GM12878 (cell line): Measurements from ENCODE around the gene SCNN1A.

Experiments
- BHLHE40 ChIP-seq, 2 experiments: fragments of 450-650 bp in 1 of 2; IDR thresholded peaks; 2 replicates each; pipeline ENCODE4 v1.6.1; 2011 to 2017; ENCODE audit warnings: low read depth in 2 of 2, borderline replicate concordance in 1 of 2, improper control_type of control experiment in 1 of 2, low read length in 1 of 2, mild to moderate bottlenecking in 1 of 2
- CTCF ChIP-seq, 3 experiments: IDR thresholded peaks in 2 of 3; conservative IDR thresholded peaks in 1 of 3; 2 replicates each; pipeline ENCODE4 v1.5.1; 2011; ENCODE audit warnings: low read depth in 3 of 3, low read length in 3 of 3, mild to moderate bottlenecking in 3 of 3, control low read depth in 2 of 3, moderate library complexity in 2 of 3, inconsistent platforms in 1 of 3, mixed read lengths in 1 of 3; ENCODE audit not compliant: control insufficient read depth in 2 of 3, insufficient read depth in 1 of 3; ENCODE audit errors: extremely low read depth in 1 of 3
- JUND ChIP-seq: IDR thresholded peaks from 2 replicates; pipeline ENCODE4 v1.6.1; 2012; ENCODE audit warnings: low read depth, mild to moderate bottlenecking, low read length, improper control_type of control experiment, moderate library complexity
- MXI1 ChIP-seq: fragments of 150-350 bp; IDR thresholded peaks from 2 replicates; pipeline ENCODE4 v1.6.1; 2011; ENCODE audit warnings: low read depth, mild to moderate bottlenecking, inconsistent platforms, low read length, improper control_type of control experiment
- POLR2A ChIP-seq: IDR thresholded peaks from 2 replicates; pipeline ENCODE4 v1.6.1; 2011; ENCODE audit warnings: low read depth, mild to moderate bottlenecking, low read length
- SMAD5 ChIP-seq: IDR thresholded peaks from 2 replicates; pipeline ENCODE4 v1.6.1; 2016; ENCODE audit warnings: antibody characterized with exemption, low read depth
- TARDBP ChIP-seq: IDR thresholded peaks from 2 replicates; pipeline ENCODE4 v1.6.1; 2016; ENCODE audit warnings: borderline replicate concordance

- TF ChIP-seq CTCF (IDR thresholded peaks at IDR 0.05 in 2 of 3, conservative IDR thresholded peaks at IDR 0.05 in 1 of 3; ENCODE audit: control insufficient read depth in 2 of 3, extremely low read depth in 1 of 3, insufficient read depth in 1 of 3, low read depth in 3 of 3, low read length in 3 of 3) (no peak), TARDBP (no peak), BHLHE40 (IDR thresholded peaks at IDR 0.05; ENCODE audit: borderline replicate concordance in 1 of 2, low read depth in 2 of 2, low read length in 1 of 2) (no peak), POLR2A (peak; percentile 57), MXI1 (no peak), JUND (no peak), SMAD5 (no peak)
Measured at GRCh38 chr12:6336079-6336888, 39.1 kb downstream of the SCNN1A start.
